Mesothelial cell of epicardium (in vitro differentiated cells): ENCODE results near the gene PDS5A. TPM values are rescaled to one million over a fixed set of nuclear protein-coding genes. Genes with fewer than 3 reads are reported as not detected.
A peak's percentile ranks its signal among the peaks of the same experiment; 100 is the strongest.
"Not testable (repeated sequence)": the region's sequence is repeated elsewhere in the genome, so short reads cannot be mapped to it uniquely, and the experiment has no call there.

ENCODE experiments used
- DNase-seq, 2 experiments: peaks; one replicate each; pipeline ENCODE4 v3.0.0; 2021; ENCODE audit warnings: low spot score in 2 of 2; ENCODE audit not compliant: unreplicated experiment in 2 of 2
- H3K27ac Mint-ChIP-seq: 2 replicates; pipeline ENCODE4 v1.8.0; 2021; ENCODE audit warnings: mixed read lengths
- H3K27me3 Mint-ChIP-seq: 2 replicates; pipeline ENCODE4 v1.8.0; 2021; ENCODE audit warnings: low read depth, mixed read lengths
- H3K36me3 Mint-ChIP-seq: 2 replicates; pipeline ENCODE4 v1.8.0; 2021; ENCODE audit warnings: mixed read lengths
- H3K4me1 Mint-ChIP-seq: 2 replicates; pipeline ENCODE4 v1.8.0; 2021; ENCODE audit warnings: mixed read lengths
- H3K4me3 Mint-ChIP-seq: 2 replicates; pipeline ENCODE4 v1.8.0; 2021; ENCODE audit warnings: mild to moderate bottlenecking, moderate library complexity, mixed read lengths
- H3K9me3 Mint-ChIP-seq: 2 replicates; pipeline ENCODE4 v1.8.0; 2021; ENCODE audit warnings: mixed read lengths
- CTCF ChIP-seq: fragments of 200-600 bp; sonication (generic); IDR thresholded peaks from one replicate; pipeline ENCODE4 v1.5.0; 2021; ENCODE audit warnings: antibody characterized with exemption; ENCODE audit not compliant: unreplicated experiment
- total RNA-seq: library from RNA; stranded (reverse); gene quantifications from 3 replicates; pipeline ENCODE4 v1.2.1, GENCODE V29; 2021

PDS5A gene
- total RNA-seq, 1 donor from 2014 or later, result 86.6 TPM

- Mint-ChIP-seq H3K27ac (no peak overlapping the region), H3K9me3 (no peaks in the 10 kb centered on the region), H3K4me3 (no peak overlapping the region), H3K36me3 (peaks cover 24% of the 10 kb centered on the region), H3K27me3 (no peaks in the 10 kb centered on the region), H3K4me1 (no peaks in the 10 kb centered on the region)
- DNase-seq, result no peak
- TF ChIP-seq CTCF, result no peak
These were observed 55.3 kb downstream of the PDS5A start for GRCh38 chr4:39922399-39922798.

- Mint-ChIP-seq H3K4me1 (no peaks in the 10 kb centered on the region), H3K27ac (no peak overlapping the region), H3K27me3 (no peaks in the 10 kb centered on the region), H3K9me3 (no peaks in the 10 kb centered on the region), H3K4me3 (no peak overlapping the region), H3K36me3 (peaks cover 19% of the 10 kb centered on the region)
- no peak for TF ChIP-seq CTCF
- DNase-seq, result no peak
These were observed 64.2 kb downstream of the PDS5A start for GRCh38 chr4:39913471-39913870.

- no peak for DNase-seq
- H3K27ac Mint-ChIP-seq, result no peak overlapping the region
These were observed 67.6 kb downstream of the PDS5A start for GRCh38 chr4:39910064-39910463.

GRCh38 chr4:39908284-39908683 is 69.4 kb downstream of the PDS5A start:
- no peak for DNase-seq

More at GRCh38 chr4:39910064-39910463, 67.6 kb downstream of the PDS5A start:
- H3K4me3 Mint-ChIP-seq, result no peak overlapping the region
- H3K9me3 Mint-ChIP-seq, result no peaks in the 10 kb centered on the region
- H3K4me1 Mint-ChIP-seq, result peaks cover 3% of the 10 kb centered on the region
- H3K36me3 Mint-ChIP-seq, result peaks cover 22% of the 10 kb centered on the region
- no peaks in the 10 kb centered on the region for H3K27me3 Mint-ChIP-seq
- TF ChIP-seq CTCF, result no peak

GRCh38 chr4:39905656-39906055 is 72.1 kb downstream of the PDS5A start:
- H3K27ac Mint-ChIP-seq, result peak overlapping the region; percentile 2
- H3K36me3 Mint-ChIP-seq, result peaks cover 23% of the 10 kb centered on the region
- no peak for TF ChIP-seq CTCF
- no peaks in the 10 kb centered on the region for H3K27me3 Mint-ChIP-seq
- no peaks in the 10 kb centered on the region for H3K9me3 Mint-ChIP-seq
- DNase-seq, result no peak
- no peak overlapping the region for H3K4me3 Mint-ChIP-seq
- peaks cover 3% of the 10 kb centered on the region for H3K4me1 Mint-ChIP-seq

More at GRCh38 chr4:39908284-39908683, 69.4 kb downstream of the PDS5A start:
- H3K4me3 Mint-ChIP-seq, result no peak overlapping the region
- TF ChIP-seq CTCF, result no peak
- peaks cover 25% of the 10 kb centered on the region for H3K36me3 Mint-ChIP-seq
- H3K27me3 Mint-ChIP-seq, result no peaks in the 10 kb centered on the region
- peak overlapping the region; percentile 34 for H3K27ac Mint-ChIP-seq
- peaks cover 3% of the 10 kb centered on the region for H3K4me1 Mint-ChIP-seq
- H3K9me3 Mint-ChIP-seq, result no peaks in the 10 kb centered on the region

GRCh38 chr4:39905019-39905418 is 72.7 kb downstream of the PDS5A start:
- H3K9me3 Mint-ChIP-seq, H3K27ac Mint-ChIP-seq, H3K27me3 Mint-ChIP-seq, H3K4me3 Mint-ChIP-seq, H3K4me1 Mint-ChIP-seq, DNase-seq: not testable (repeated sequence)
- peaks cover 23% of the 10 kb centered on the region for H3K36me3 Mint-ChIP-seq
